HCT116 (cell line): Measurements from ENCODE around the gene PDE8A. TPM values are rescaled to one million over a fixed set of nuclear protein-coding genes. Genes with fewer than 3 reads are reported as not detected.

Source experiments
- ATAC-seq: fragments of 200-7000 bp; cut with Tn5 transposase; 2 replicates; pipeline ENCODE4 v1.9.1; 2020; ENCODE audit warnings: mild to moderate bottlenecking, moderate library complexity
- BruUV-seq: library from RNA; stranded (reverse); fragments of 400-500 nt; replicated peaks from 2 replicates; lab custom pipeline; 2021; lab: Mats Ljungman, UMichigan
- CTCF ChIA-PET: fragments of 300-600 bp; sonication (Branson Sonifier 250); formaldehyde crosslinking; loops from one replicate; lab custom pipeline; 2021; ENCODE audit warnings: antibody characterized with exemption; lab: Charles Lee
- POLR2A ChIA-PET: fragments of 300-600, 350-600 bp; sonication (Branson Sonifier 250); formaldehyde crosslinking; loops from one replicate; lab custom pipeline; 2021; ENCODE audit warnings: antibody characterized with exemption; lab: Charles Lee
- RAD21 ChIA-PET, 2 experiments: fragments of 300-600 bp; sonication (Branson Sonifier 250); formaldehyde crosslinking; loops; one replicate each; lab custom pipeline; 2023; ENCODE audit warnings: low total read pairs in 2 of 2; ENCODE audit not compliant: uncharacterized antibody in 2 of 2, unreplicated experiment in 2 of 2, low non-redundant PET in 1 of 2; lab: Charles Lee
- DNase-seq: peaks from one replicate; pipeline ENCODE4 v3.0.0-alpha.2; 2010; ENCODE audit warnings: low read depth, low spot score
- H2AFZ ChIP-seq: fragments of 200-600 bp; shearing (Covaris generic), sonication (generic); 2 replicates; pipeline ENCODE4 v1.6.1; 2017; ENCODE audit warnings: low read depth, mixed run types, mixed read lengths, antibody characterized with exemption, low read length; ENCODE audit not compliant: poor library complexity, severe bottlenecking
- H3K27ac ChIP-seq: 2 replicates; pipeline ENCODE4 v1.5.1; 2012; ENCODE audit warnings: low read depth, low read length
- H3K27me3 ChIP-seq: fragments of 200-600 bp; sonication (generic); 2 replicates; pipeline ENCODE4 v1.6.1; 2016; ENCODE audit warnings: mixed run types, low read length, mixed read lengths; ENCODE audit not compliant: insufficient read depth
- H3K36me3 ChIP-seq, 2 experiments: fragments of 200-500 bp in 1 of 2; fragments of 200-600 bp in 1 of 2; sonication (Bioruptor generic) in 1 of 2; sonication (generic) in 1 of 2; 2 replicates each; pipeline versions ENCODE4 v1.5.1 to v1.6.1; 2014 to 2016; ENCODE audit warnings: low read length in 2 of 2, inconsistent platforms in 1 of 2, mixed read lengths in 1 of 2, mixed run types in 1 of 2; ENCODE audit not compliant: insufficient read depth in 2 of 2, control insufficient read depth in 1 of 2
- H3K4me1 ChIP-seq, 2 experiments: fragments of 200-600 bp in 1 of 2; sonication (generic) in 1 of 2; 2 replicates each; pipeline versions ENCODE4 v1.5.1 to v1.6.1; 2012 to 2017; ENCODE audit warnings: low read length in 2 of 2, inconsistent platforms in 1 of 2, mild to moderate bottlenecking in 1 of 2, mixed read lengths in 1 of 2, mixed run types in 1 of 2, moderate library complexity in 1 of 2; ENCODE audit not compliant: insufficient read depth in 2 of 2, control insufficient read depth in 1 of 2
- H3K4me2 ChIP-seq: fragments of 200-600 bp; sonication (generic); 2 replicates; pipeline ENCODE4 v1.6.1; 2017; ENCODE audit warnings: mixed run types, low read length, mixed read lengths
- H3K4me3 ChIP-seq, 2 experiments: fragments of 200-600 bp in 1 of 2; sonication (generic) in 1 of 2; replicated peaks in 1 of 2; 2 replicates each; pipeline ENCODE4 v1.5.1; 2011 to 2016; ENCODE audit warnings: low read length in 2 of 2, control low read depth in 1 of 2, low read depth in 1 of 2, mild to moderate bottlenecking in 1 of 2, mixed read lengths in 1 of 2, mixed run types in 1 of 2
- H3K79me2 ChIP-seq: fragments of 200-600 bp; sonication (generic); 2 replicates; pipeline ENCODE4 v1.6.1; 2017; ENCODE audit warnings: mild to moderate bottlenecking, mixed run types, low read length, moderate library complexity, mixed read lengths; ENCODE audit not compliant: insufficient read depth
- H3K9ac ChIP-seq: fragments of 200-600 bp; sonication (generic); 2 replicates; pipeline ENCODE4 v1.6.1; 2016; ENCODE audit warnings: low read length, mixed read lengths
- H3K9me2 ChIP-seq: fragments of 200-600 bp; sonication (generic), shearing (Covaris generic); 2 replicates; pipeline ENCODE4 v1.6.1; 2017; ENCODE audit warnings: mixed run types, mild to moderate bottlenecking, moderate library complexity; ENCODE audit not compliant: insufficient read depth
- H3K9me3 ChIP-seq, 2 experiments: fragments of 200-500 bp in 1 of 2; fragments of 200-600 bp in 1 of 2; sonication (Bioruptor generic) in 1 of 2; sonication (generic) in 1 of 2; 2 replicates each; pipeline ENCODE4 v1.6.1; 2014 to 2017; ENCODE audit warnings: low read length in 2 of 2, mixed read lengths in 2 of 2, inconsistent platforms in 1 of 2, low read depth in 1 of 2, mild to moderate bottlenecking in 1 of 2, mixed run types in 1 of 2, moderate library complexity in 1 of 2; ENCODE audit not compliant: control insufficient read depth in 1 of 2, insufficient read depth in 1 of 2
- H4K20me1 ChIP-seq: fragments of 200-600 bp; sonication (generic), shearing (Covaris generic); 2 replicates; pipeline ENCODE4 v1.6.1; 2017; ENCODE audit warnings: mixed run types, mild to moderate bottlenecking, moderate library complexity; ENCODE audit not compliant: insufficient read depth
- ATF3 ChIP-seq: IDR thresholded peaks from 2 replicates; pipeline ENCODE4 v1.6.1; 2012
- CBX3 ChIP-seq: IDR thresholded peaks from 2 replicates; pipeline ENCODE4 v1.6.1; 2012; ENCODE audit warnings: low read depth
- CEBPB ChIP-seq: IDR thresholded peaks from 2 replicates; pipeline ENCODE4 v1.6.1; 2012; ENCODE audit warnings: low read depth
- EGR1 ChIP-seq: IDR thresholded peaks from 2 replicates; pipeline ENCODE4 v1.6.1; 2012; ENCODE audit warnings: low read depth
- ELF1 ChIP-seq: IDR thresholded peaks from 2 replicates; pipeline ENCODE4 v1.6.1; 2012; ENCODE audit warnings: low read depth, borderline replicate concordance
- EZH2phosphoT487 ChIP-seq: fragments of 200-600 bp; IDR thresholded peaks from 2 replicates; pipeline ENCODE4 v1.6.1; 2018; ENCODE audit warnings: antibody characterized with exemption, borderline replicate concordance
- JUND ChIP-seq: IDR thresholded peaks from 2 replicates; pipeline ENCODE4 v1.6.1; 2012
- POLR2A ChIP-seq: IDR thresholded peaks from 2 replicates; pipeline ENCODE4 v1.7.0; 2011; ENCODE audit warnings: borderline replicate concordance; ENCODE audit not compliant: insufficient read depth, insufficient read length; ENCODE audit errors: extremely low read depth
- RAD21 ChIP-seq: IDR thresholded peaks from 2 replicates; pipeline ENCODE4 v1.6.1; 2012; ENCODE audit warnings: low read depth, mild to moderate bottlenecking
- YY1 ChIP-seq: IDR thresholded peaks from 2 replicates; pipeline ENCODE4 v1.6.1; 2011; ENCODE audit warnings: low read length, low read depth, moderate library complexity, mild to moderate bottlenecking; ENCODE audit not compliant: insufficient replicate concordance; ENCODE audit errors: extremely low read depth
- ZBTB33 ChIP-seq: IDR thresholded peaks from 2 replicates; pipeline ENCODE4 v1.6.1; 2011; ENCODE audit warnings: mild to moderate bottlenecking, low read length, moderate library complexity; ENCODE audit not compliant: insufficient replicate concordance; ENCODE audit errors: extremely low read depth
- ZFX ChIP-seq: fragments of 450-650 bp; IDR thresholded peaks from 2 replicates; pipeline ENCODE4 v1.6.1; 2017
- ZNF274 ChIP-seq: fragments of 200-500 bp; sonication (Bioruptor generic); IDR thresholded peaks from 2 replicates; pipeline ENCODE4 v1.6.1; 2014; ENCODE audit warnings: mild to moderate bottlenecking, low read depth, low read length, inconsistent platforms
- intact Hi-C: fragments of 100-400 bp; cut with micrococcal nuclease; formaldehyde crosslinking; loops from 2 replicates; pipeline ENCODE4 v1.10.0; 2022
- total RNA-seq: library from RNA; stranded (reverse); gene quantifications from one replicate; pipeline ENCODE4 v1.2.1, GENCODE V29; 2021; ENCODE audit not compliant: unreplicated experiment
- TF ChIP-seq, protein P1 (sequence below): IDR thresholded peaks from 2 replicates; pipeline ENCODE4 v1.6.1; 2012; ENCODE audit warnings: low read depth
- TF ChIP-seq, protein P2 (sequence below), 3 experiments: fragments of 200-600 bp in 1 of 3; sonication (generic) in 1 of 3; IDR thresholded peaks in 2 of 3; conservative IDR thresholded peaks in 1 of 3; 2 replicates each; pipeline ENCODE4 v1.5.1; 2012 to 2017; ENCODE audit warnings: low read depth in 2 of 3, low read length in 2 of 3, antibody characterized with exemption in 1 of 3, borderline replicate concordance in 1 of 3, control low read depth in 1 of 3, mild to moderate bottlenecking in 1 of 3, mixed read lengths in 1 of 3, mixed run types in 1 of 3, moderate library complexity in 1 of 3; ENCODE audit not compliant: insufficient read depth in 1 of 3

Gene PDE8A
- total RNA-seq, 1 experiment from 2014 or later = 37.8 TPM

GRCh38 chr15:85014932-85015331 is 33.3 kb downstream of the PDE8A start:
- intact Hi-C loops = no loop called here
- Histone ChIP-seq H3K4me2 (no peak overlapping the region), H4K20me1 (no peaks in the 10 kb centered on the region), H3K27me3 (no peaks in the 10 kb centered on the region), H2AFZ (no peak overlapping the region), H3K79me2 (peaks cover 59% of the 10 kb centered on the region), H3K9me3 (no peaks in the 10 kb centered on the region), H3K4me1 (peaks cover 0 to 4% of the 10 kb centered on the region in 2 experiments; a peak in 2 of 4 replicates), H3K36me3 (no peaks in the 10 kb centered on the region), H3K9me2 (no peaks in the 10 kb centered on the region), H3K9ac (no peak overlapping the region), H3K27ac (no peak overlapping the region), H3K4me3 (no peak overlapping the region)
- no peak for ATAC-seq
- POLR2A ChIA-PET = no interaction called here
- TF ChIP-seq YY1 (no peak), ZNF274 (no peak), ZFX (no peak), CBX3 (no peak), RAD21 (no peak), EZH2phosphoT487 (no peak), JUND (no peak), ATF3 (no peak), CEBPB (no peak), POLR2A (no peak), EGR1 (no peak), ELF1 (no peak), ZBTB33 (no peak)
- TF ChIP-seq, protein P1, sequence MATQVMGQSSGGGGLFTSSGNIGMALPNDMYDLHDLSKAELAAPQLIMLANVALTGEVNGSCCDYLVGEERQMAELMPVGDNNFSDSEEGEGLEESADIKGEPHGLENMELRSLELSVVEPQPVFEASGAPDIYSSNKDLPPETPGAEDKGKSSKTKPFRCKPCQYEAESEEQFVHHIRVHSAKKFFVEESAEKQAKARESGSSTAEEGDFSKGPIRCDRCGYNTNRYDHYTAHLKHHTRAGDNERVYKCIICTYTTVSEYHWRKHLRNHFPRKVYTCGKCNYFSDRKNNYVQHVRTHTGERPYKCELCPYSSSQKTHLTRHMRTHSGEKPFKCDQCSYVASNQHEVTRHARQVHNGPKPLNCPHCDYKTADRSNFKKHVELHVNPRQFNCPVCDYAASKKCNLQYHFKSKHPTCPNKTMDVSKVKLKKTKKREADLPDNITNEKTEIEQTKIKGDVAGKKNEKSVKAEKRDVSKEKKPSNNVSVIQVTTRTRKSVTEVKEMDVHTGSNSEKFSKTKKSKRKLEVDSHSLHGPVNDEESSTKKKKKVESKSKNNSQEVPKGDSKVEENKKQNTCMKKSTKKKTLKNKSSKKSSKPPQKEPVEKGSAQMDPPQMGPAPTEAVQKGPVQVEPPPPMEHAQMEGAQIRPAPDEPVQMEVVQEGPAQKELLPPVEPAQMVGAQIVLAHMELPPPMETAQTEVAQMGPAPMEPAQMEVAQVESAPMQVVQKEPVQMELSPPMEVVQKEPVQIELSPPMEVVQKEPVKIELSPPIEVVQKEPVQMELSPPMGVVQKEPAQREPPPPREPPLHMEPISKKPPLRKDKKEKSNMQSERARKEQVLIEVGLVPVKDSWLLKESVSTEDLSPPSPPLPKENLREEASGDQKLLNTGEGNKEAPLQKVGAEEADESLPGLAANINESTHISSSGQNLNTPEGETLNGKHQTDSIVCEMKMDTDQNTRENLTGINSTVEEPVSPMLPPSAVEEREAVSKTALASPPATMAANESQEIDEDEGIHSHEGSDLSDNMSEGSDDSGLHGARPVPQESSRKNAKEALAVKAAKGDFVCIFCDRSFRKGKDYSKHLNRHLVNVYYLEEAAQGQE = no peak
- TF ChIP-seq, protein P2, sequence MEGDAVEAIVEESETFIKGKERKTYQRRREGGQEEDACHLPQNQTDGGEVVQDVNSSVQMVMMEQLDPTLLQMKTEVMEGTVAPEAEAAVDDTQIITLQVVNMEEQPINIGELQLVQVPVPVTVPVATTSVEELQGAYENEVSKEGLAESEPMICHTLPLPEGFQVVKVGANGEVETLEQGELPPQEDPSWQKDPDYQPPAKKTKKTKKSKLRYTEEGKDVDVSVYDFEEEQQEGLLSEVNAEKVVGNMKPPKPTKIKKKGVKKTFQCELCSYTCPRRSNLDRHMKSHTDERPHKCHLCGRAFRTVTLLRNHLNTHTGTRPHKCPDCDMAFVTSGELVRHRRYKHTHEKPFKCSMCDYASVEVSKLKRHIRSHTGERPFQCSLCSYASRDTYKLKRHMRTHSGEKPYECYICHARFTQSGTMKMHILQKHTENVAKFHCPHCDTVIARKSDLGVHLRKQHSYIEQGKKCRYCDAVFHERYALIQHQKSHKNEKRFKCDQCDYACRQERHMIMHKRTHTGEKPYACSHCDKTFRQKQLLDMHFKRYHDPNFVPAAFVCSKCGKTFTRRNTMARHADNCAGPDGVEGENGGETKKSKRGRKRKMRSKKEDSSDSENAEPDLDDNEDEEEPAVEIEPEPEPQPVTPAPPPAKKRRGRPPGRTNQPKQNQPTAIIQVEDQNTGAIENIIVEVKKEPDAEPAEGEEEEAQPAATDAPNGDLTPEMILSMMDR (IDR thresholded peaks at IDR 0.05 in 2 of 3, conservative IDR thresholded peaks at IDR 0.05 in 1 of 3; ENCODE audit: borderline replicate concordance in 1 of 3, insufficient read depth in 1 of 3, low read depth in 2 of 3, low read length in 2 of 3) = no peak
- BruUV-seq = no TSS peak
- CTCF ChIA-PET = interaction anchor here (1.2 kb wide), 1 partner anchor 9 kb away, joined by 4 read pairs; no protein-coding TSS in a partner anchor
- RAD21 ChIA-PET = no interaction called here
- no peak for DNase-seq
